B cell (primary cell): ENCODE data around the gene BEST1. TPM values are rescaled to one million over a fixed set of nuclear protein-coding genes. Genes with fewer than 3 reads are reported as not detected.

Experiments
- ATAC-seq: fragments of 200-7000 bp; cut with Tn5 transposase; one replicate; pipeline ENCODE4 v1.10.0; 2021; ENCODE audit warnings: low read depth, mild to moderate bottlenecking, moderate number of reproducible peaks, moderate library complexity
- CTCF ChIA-PET: fragments of 350-600 bp; sonication (Branson Sonifier 250); formaldehyde crosslinking; loops from one replicate; lab custom pipeline; 2021; ENCODE audit warnings: antibody characterized with exemption, inconsistent platforms; lab: Charles Lee
- POLR2A ChIA-PET: fragments of 350-600 bp; sonication (Branson Sonifier 250); formaldehyde crosslinking; loops from one replicate; lab custom pipeline; 2021; ENCODE audit warnings: antibody characterized with exemption; lab: Charles Lee
- DNase-seq: peaks from one replicate; pipeline ENCODE4 v3.0.0; 2013
- H2AFZ ChIP-seq: 2 replicates; pipeline ENCODE4 v1.6.1; 2012; ENCODE audit warnings: mild to moderate bottlenecking, low read depth, low read length; ENCODE audit not compliant: insufficient read depth, poor library complexity, severe bottlenecking
- H3K27ac ChIP-seq, 2 donors: 1 replicate in 1 of 2; 2 replicates in 1 of 2; pipeline ENCODE4 v1.5.1; 2012 to 2013; ENCODE audit warnings: low read length in 2 of 2, mild to moderate bottlenecking in 2 of 2, moderate library complexity in 1 of 2
- H3K27me3 ChIP-seq, 4 experiments: fragments of 200-600 bp in 1 of 4; sonication (generic) in 1 of 4; replicated peaks in 1 of 4; 1 replicate in 2 of 4; 2 replicates in 2 of 4; pipeline versions ENCODE4 v1.6.1 to v1.7.0; 2013 to 2016; ENCODE audit warnings: low read length in 3 of 4, mild to moderate bottlenecking in 2 of 4, mixed read lengths in 1 of 4, moderate library complexity in 1 of 4; ENCODE audit not compliant: insufficient read depth in 4 of 4, control insufficient read depth in 3 of 4; ENCODE audit errors: control extremely low read depth in 1 of 4
- H3K36me3 ChIP-seq, 2 experiments: replicated peaks in 1 of 2; 1 replicate in 1 of 2; 2 replicates in 1 of 2; pipeline versions ENCODE4 v1.6.1 to v1.7.1; 2013; ENCODE audit warnings: low read length in 1 of 2; ENCODE audit not compliant: insufficient read depth in 2 of 2, control insufficient read depth in 1 of 2; ENCODE audit errors: control extremely low read depth in 1 of 2, extremely low read depth in 1 of 2
- H3K4me1 ChIP-seq, 2 donors: fragments of 200-600 bp in 1 of 2; sonication (generic) in 1 of 2; 1 replicate in 1 of 2; 2 replicates in 1 of 2; pipeline versions ENCODE4 v1.5.1 to v1.6.1; 2013 to 2017; ENCODE audit warnings: low read length in 2 of 2; ENCODE audit not compliant: control insufficient read depth in 2 of 2, insufficient read depth in 2 of 2
- H3K4me2 ChIP-seq: replicated peaks from 2 replicates; pipeline ENCODE3; 2012; ENCODE audit warnings: mild to moderate bottlenecking, low read depth, low read length; ENCODE audit not compliant: poor library complexity, severe bottlenecking
- H3K4me3 ChIP-seq, 5 experiments: fragments of 200-600 bp in 1 of 5; sonication (generic) in 1 of 5; 1 replicate in 3 of 5; 2 replicates in 2 of 5; pipeline versions ENCODE4 v1.5.1 to v1.7.0; 2011 to 2016; ENCODE audit warnings: low read length in 4 of 5, mild to moderate bottlenecking in 4 of 5, low read depth in 2 of 5, control low read depth in 1 of 5, moderate library complexity in 1 of 5; ENCODE audit not compliant: insufficient read depth in 1 of 5; ENCODE audit errors: control extremely low read depth in 1 of 5, extremely low read depth in 1 of 5
- H3K79me2 ChIP-seq: fragments of 200-600 bp; sonication (generic); one replicate; pipeline ENCODE4 v1.6.0; 2016; ENCODE audit warnings: low read length; ENCODE audit not compliant: control insufficient read depth, insufficient read depth
- H3K9ac ChIP-seq: fragments of 200-600 bp; sonication (generic); 2 replicates; pipeline ENCODE4 v1.6.1; 2017; ENCODE audit warnings: mild to moderate bottlenecking, low read length, moderate library complexity
- H3K9me3 ChIP-seq, 3 donors: one replicate each; pipeline versions ENCODE4 v1.6.1 to v1.7.1; 2013; ENCODE audit warnings: low read length in 2 of 3; ENCODE audit not compliant: control insufficient read depth in 2 of 3, insufficient read depth in 1 of 3; ENCODE audit errors: control extremely low read depth in 1 of 3
- H4K20me1 ChIP-seq: 2 replicates; pipeline ENCODE4 v1.6.0; 2012; ENCODE audit warnings: mild to moderate bottlenecking, low read length; ENCODE audit not compliant: insufficient read depth, control insufficient read depth, poor library complexity, severe bottlenecking
- H3K27ac Mint-ChIP-seq: one replicate; pipeline ENCODE4 v1.8.0; 2021; ENCODE audit warnings: mixed read lengths
- H3K27me3 Mint-ChIP-seq: one replicate; pipeline ENCODE4 v1.8.0; 2021; ENCODE audit warnings: mixed read lengths
- H3K4me1 Mint-ChIP-seq: one replicate; pipeline ENCODE4 v1.8.0; 2021; ENCODE audit warnings: mixed read lengths
- H3K4me3 Mint-ChIP-seq: one replicate; pipeline ENCODE4 v1.8.0; 2021; ENCODE audit warnings: mixed read lengths
- H3K9me3 Mint-ChIP-seq: one replicate; pipeline ENCODE4 v1.8.0; 2022; ENCODE audit warnings: mixed read lengths; ENCODE audit not compliant: insufficient read depth
- CTCF ChIP-seq: fragments of 200-600 bp; IDR thresholded peaks from one replicate; pipeline ENCODE4 v1.8.0; 2022; ENCODE audit warnings: antibody characterized with exemption, mild to moderate bottlenecking
- EZH2 ChIP-seq: IDR thresholded peaks from 2 replicates; pipeline ENCODE4 v1.6.1; 2012; ENCODE audit warnings: borderline replicate concordance, low read depth, mild to moderate bottlenecking, moderate library complexity, low read length; ENCODE audit not compliant: insufficient read depth, poor library complexity, severe bottlenecking
- WGBS: methylation state at CpG from one replicate; pipeline ENCODE4 v1.1.5; 2013; ENCODE audit warnings: missing lambda C conversion rate; ENCODE audit not compliant: insufficient coverage; 5-methylcytosine and 5-hydroxymethylcytosine counted together
- intact Hi-C: fragments of 100-400 bp; cut with micrococcal nuclease; formaldehyde crosslinking; loops from one replicate; pipeline ENCODE4 v1.10.0; 2022
- polyA plus RNA-seq: library from polyadenylated mRNA; depleted of rRNA; stranded (reverse); fragments of >200 nt; gene quantifications from 2 replicates; pipeline ENCODE4 v1.2.3, GENCODE V29; 2012
- total RNA-seq, 2 donors: library from RNA; stranded (reverse); fragments of 120-200 nt in 1 of 2; gene quantifications; 1 replicate in 1 of 2; 2 replicates in 1 of 2; pipeline versions ENCODE4 v1.2.3 to v1.2.4, GENCODE V29; 2013 to 2022

Gene BEST1
- total and polyA plus RNA-seq, 2 donors (not counting 1 experiment from before 2014, with no cell fraction given) = 0.07 to 0.99 TPM

- POLR2A ChIA-PET = no interaction called here
- Histone ChIP-seq H3K27ac (no peak overlapping the region), H3K27me3 (peaks cover 0 to 10% (median 0%) of the 10 kb centered on the region in 4 experiments), H3K9me3 (peaks cover 0 to 7% (median 0%) of the 10 kb centered on the region in 3 donors), H3K4me3 (no peak overlapping the region), H2AFZ (no peak overlapping the region), H3K4me2 (no peak overlapping the region), H3K79me2 (no peaks in the 10 kb centered on the region), H4K20me1 (no peaks in the 10 kb centered on the region), H3K9ac (no peak overlapping the region), H3K36me3 (no peaks in the 10 kb centered on the region), H3K4me1 (no peaks in the 10 kb centered on the region)
- TF ChIP-seq CTCF (no peak), EZH2 (no peak)
- H3K4me1 Mint-ChIP-seq = peaks cover 4% of the 10 kb centered on the region
- 87% methylated on average over 3 of the region's 3 CpGs for WGBS
- peaks cover 22% of the 10 kb centered on the region for H3K27me3 Mint-ChIP-seq
- no peaks in the 10 kb centered on the region for H3K9me3 Mint-ChIP-seq
- DNase-seq (no peak), ATAC-seq (no peak)
- H3K27ac Mint-ChIP-seq = no peak overlapping the region
- H3K4me3 Mint-ChIP-seq = no peak overlapping the region
- CTCF ChIA-PET = interaction anchor here (1.4 to 1.6 kb wide), 2 partner anchors 21 to 155 kb away, joined by 3 to 5 read pairs; no protein-coding TSS in a partner anchor
- intact Hi-C loops = no loop called here
Observed at GRCh38 chr11:61926235-61926634, 23.9 kb upstream of the BEST1 start.

- Histone ChIP-seq H3K4me3 (no peak overlapping the region), H3K9me3 (peaks cover 0 to 7% (median 0%) of the 10 kb centered on the region in 3 donors), H4K20me1 (no peaks in the 10 kb centered on the region), H3K4me2 (no peak overlapping the region), H3K79me2 (no peaks in the 10 kb centered on the region), H3K4me1 (no peaks in the 10 kb centered on the region), H3K9ac (no peak overlapping the region), H3K36me3 (no peaks in the 10 kb centered on the region), H2AFZ (no peak overlapping the region), H3K27ac (no peak overlapping the region), H3K27me3 (peaks cover 0 to 3% (median 0%) of the 10 kb centered on the region in 4 experiments)
- POLR2A ChIA-PET = no interaction called here
- no CpG with 5 or more reads among the region's 1 CpG for WGBS
- TF ChIP-seq EZH2 = no peak
- H3K4me3 Mint-ChIP-seq = no peak overlapping the region
- intact Hi-C loops = no loop called here
- peaks cover 21% of the 10 kb centered on the region for H3K27me3 Mint-ChIP-seq
- ATAC-seq (no peak), DNase-seq (no peak)
- H3K9me3 Mint-ChIP-seq = no peaks in the 10 kb centered on the region
- H3K4me1 Mint-ChIP-seq = peaks cover 3% of the 10 kb centered on the region
- H3K27ac Mint-ChIP-seq = no peak overlapping the region
- CTCF ChIA-PET = interaction anchor here (1.0 to 1.1 kb wide), 2 partner anchors 20 to 30 kb away, joined by 3 read pairs; no protein-coding TSS in a partner anchor
Observed at GRCh38 chr11:61927501-61927900, 22.6 kb upstream of the BEST1 start.
